Right kidney (tissue), 1 donor: ENCODE results near the gene GALNT12.
A peak's percentile ranks its signal among the peaks of the same experiment; 100 is the strongest.

Experiments
- DNase-seq: peaks from one replicate; pipeline ENCODE4 v3.0.0-alpha.2; 2016

Gene GALNT12

GRCh38 chr9:98801969-98802371 lies 5.5 kb upstream of the GALNT12 start:
- no peak for DNase-seq

GRCh38 chr9:98804083-98804482 lies 3.4 kb upstream of the GALNT12 start:
- DNase-seq, result no peak

DNA sequence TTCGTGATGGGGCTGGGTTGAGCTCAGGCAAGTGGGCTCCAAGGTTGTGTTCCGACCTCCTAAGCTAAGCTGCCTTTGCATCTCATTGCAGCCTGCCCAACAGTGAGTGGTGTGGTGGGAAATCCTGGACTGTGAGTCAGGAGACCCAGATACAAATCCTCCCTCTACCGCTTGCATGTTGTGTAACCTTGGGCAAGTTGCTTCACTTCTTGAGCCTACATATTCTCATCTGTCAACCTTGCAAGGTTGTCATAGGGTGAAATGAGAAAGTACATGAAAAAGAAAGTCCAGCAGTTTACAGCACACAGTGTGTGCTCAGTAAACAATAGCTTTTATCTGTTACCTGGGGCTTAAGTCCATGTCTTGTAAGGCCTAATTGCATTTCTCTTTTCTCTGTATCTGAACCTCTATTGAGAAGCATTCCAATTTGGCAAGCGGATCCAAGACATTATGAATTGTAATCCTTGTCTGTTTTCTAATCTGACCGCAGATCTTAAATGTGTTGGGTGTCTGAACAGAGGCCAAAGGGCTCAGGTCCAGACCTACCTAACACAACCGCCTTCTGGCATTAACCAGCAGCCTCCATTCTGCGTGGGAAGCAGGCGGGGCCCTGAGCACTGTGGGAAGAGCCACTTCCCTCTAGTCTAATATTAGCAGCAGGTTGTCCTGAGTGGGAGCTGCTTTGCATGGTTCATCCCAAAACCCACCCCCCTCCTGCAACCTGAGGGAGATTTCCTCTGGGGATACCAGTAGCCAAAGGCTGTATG lies 1.8 kb upstream of the GALNT12 start:
- DNase-seq, result no peak

GRCh38 chr9:98806394-98807035 lies 955 bp upstream of the GALNT12 start:
- DNase-seq, result no peak

GRCh38 chr9:98807814-98808195 lies 335 bp downstream of the GALNT12 start:
- DNase-seq, result peak; percentile 41

GRCh38 chr9:98808411-98808815 lies 943 bp downstream of the GALNT12 start:
- DNase-seq, result peak; percentile 34

DNA sequence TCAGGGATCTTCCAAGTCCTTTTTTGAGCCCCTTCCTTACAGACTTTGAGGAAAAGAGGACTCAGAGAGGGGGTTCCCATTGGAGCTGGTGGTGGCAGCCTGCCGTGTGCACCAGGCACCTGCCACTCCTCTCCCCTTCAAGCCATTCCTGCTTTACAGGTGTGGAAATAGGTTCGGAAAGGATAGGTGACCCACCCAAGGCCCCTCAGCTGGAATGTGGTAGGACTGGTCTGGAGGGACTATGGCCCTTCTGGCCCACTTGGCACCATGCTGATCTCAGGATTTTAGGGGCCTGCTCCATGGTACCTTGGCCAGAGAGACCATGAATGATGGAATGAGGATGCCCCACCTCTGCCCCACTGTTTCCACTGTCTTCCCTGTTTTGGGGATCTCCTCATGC lies 1.4 kb downstream of the GALNT12 start:
- no peak for DNase-seq

- no peak for DNase-seq
Observed at GRCh38 chr9:98809311-98810101, 2.0 kb downstream of the GALNT12 start.

DNA sequence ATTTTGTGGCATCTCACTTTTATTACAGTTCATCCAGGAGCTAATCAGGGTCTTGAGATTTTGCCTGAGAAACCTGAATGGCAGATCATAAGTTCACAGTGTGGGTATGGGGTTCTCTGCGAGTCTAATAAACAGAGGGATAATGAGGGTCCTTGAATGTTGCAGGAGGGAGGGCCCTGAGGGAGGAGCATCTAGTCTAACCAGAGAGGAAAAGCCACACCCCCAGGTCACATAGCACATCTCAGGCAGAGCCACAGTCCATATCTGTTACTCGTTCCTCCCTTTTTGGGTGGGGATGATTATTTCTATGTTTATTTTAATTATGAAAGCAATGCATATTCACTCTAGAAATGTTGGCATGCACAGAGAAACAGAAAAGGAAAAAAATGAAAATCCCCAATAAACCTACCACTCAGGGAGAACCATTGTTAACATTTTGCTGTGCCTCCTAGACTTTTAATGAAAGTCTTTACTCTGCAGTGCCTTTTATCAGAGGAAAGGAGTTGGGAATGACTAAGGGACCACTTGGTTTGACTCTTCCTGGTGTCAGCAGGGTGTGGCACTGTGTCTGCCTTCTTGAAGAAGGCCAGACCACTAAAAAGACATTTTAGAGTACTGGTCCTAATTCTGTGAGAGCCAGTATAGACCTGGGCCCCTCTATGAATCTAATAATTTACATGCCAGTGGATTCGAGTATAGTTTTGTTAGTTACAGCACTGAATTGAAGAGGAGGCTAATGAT lies 2.8 kb downstream of the GALNT12 start:
- DNase-seq, result no peak

DNA sequence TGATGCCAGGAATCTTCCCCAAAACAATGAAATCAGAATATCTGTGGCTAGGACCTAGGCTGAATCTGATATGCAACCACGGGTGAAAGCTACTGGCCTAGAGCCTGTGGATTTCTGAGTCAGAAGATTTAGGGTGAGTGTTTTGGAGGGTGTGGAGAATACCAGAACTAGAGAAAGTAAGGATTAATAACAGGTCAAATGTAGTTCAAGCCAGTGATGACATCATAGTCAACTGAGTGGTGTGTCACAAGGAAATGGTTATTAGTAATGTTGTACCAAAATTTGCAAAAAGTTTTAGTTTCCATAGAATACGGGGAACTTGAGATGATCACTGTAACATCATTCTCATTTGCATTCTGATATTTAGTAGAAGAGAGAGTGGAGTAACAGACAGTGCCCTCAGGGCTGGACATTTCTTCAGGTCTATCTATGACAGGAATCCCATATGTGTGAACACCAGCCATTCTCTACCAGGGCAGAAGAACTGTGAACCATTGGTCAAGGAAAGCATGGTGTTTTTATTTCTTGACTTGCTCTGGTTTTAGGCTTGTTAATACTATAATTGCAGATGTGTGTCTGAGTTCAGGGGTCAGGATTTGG lies 3.7 kb downstream of the GALNT12 start:
- no peak for DNase-seq

GRCh38 chr9:98815391-98815951 lies 8.0 kb downstream of the GALNT12 start:
- no peak for DNase-seq

DNA sequence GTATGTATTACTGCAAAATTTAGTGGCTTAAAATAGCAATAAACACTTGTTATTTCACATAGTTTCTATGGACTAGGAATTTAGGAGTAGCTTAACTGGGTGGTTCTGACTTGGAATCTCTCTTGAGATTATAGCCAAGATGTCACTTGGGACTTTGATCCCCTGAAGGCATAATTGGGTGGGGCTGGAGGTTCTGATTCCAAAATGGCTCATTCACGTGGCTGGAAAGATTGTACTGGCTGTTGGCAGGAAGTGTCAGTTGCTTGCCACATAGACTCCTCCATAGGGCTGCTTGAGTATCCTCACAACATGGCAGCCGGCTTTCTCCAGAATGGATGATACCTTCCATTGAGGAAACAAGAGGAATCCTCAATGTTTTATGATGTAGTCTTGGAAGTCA lies 11.3 kb downstream of the GALNT12 start:
- no peak for DNase-seq

- no peak for DNase-seq
Observed at GRCh38 chr9:98819231-98819630, 11.8 kb downstream of the GALNT12 start.

DNA sequence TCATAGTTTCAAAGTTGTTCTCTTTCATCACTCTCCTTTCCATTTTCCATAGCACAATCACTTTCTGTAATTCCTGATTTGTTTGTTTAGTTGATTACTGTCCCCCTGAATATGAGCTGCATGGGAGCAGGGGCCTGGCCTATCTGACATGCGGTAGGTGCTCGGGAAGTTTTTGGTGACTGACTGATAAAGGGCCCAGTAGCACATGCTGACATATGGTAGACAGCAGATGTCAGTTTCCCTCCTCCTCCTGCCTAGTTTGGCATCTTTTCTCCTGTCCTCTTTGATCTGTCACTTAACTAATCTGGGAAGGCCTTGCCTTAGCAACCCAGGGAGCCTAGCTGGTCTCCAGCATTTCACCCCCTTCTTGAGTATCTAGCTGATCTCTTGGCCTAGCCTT lies 14.4 kb downstream of the GALNT12 start:
- no peak for DNase-seq

DNA sequence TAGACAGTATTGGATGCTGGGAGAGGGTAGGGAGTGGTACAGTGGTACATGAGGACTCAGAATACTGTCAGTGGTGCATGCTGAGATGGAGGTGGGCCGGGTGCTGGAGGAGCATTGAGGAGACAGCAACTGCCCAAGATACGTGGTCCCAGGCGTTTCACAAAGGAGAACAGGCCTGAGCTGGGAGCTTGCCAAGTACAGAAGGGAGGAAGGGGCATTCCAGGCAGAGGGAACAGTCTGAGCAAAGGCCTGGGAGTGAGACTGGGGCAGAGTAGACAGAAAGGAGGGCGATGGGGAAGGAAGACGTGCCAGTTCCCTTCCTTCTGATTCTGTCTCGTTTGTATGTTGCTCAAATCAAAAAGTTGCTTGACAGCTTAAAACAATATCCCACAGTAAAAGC lies 15.2 kb downstream of the GALNT12 start:
- DNase-seq, result no peak

DNA sequence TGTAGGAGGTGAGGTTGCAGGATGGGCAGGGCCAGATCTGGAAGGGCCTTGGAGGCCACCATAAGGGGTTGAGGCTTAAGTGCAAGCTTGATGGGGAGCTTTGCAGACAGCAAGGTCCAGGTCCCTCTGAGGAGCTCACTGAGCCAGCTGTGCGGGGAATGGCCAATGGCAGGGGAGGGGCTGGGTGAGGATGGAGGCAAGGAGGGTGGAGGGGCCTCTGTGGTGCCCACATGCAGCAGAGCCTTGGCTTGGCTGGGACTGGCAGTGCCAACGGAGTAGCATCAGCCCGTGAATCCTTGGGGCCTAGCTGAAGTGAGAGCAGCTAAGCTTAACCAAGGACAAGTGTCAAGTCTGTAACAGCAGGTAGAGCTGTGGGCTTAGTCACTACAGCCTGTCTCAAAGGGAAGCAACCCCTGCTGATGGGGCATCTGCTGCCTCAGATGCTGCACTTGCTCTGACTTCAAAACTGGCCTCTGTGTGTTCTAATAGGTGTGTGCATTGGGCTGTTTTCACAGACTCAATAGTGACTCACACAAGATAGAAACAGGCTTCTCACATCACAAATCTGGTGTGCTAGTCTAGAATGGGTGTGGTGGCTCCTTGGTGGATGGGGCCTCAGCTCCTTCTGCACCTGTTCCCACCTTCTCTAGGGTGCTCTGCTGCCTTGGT lies 16.3 kb downstream of the GALNT12 start:
- no peak for DNase-seq

GRCh38 chr9:98825414-98825813 lies 17.9 kb downstream of the GALNT12 start:
- DNase-seq, result no peak

GRCh38 chr9:98826716-98827115 lies 19.2 kb downstream of the GALNT12 start:
- no peak for DNase-seq

GRCh38 chr9:98829766-98830165 lies 22.3 kb downstream of the GALNT12 start:
- DNase-seq, result no peak

DNA sequence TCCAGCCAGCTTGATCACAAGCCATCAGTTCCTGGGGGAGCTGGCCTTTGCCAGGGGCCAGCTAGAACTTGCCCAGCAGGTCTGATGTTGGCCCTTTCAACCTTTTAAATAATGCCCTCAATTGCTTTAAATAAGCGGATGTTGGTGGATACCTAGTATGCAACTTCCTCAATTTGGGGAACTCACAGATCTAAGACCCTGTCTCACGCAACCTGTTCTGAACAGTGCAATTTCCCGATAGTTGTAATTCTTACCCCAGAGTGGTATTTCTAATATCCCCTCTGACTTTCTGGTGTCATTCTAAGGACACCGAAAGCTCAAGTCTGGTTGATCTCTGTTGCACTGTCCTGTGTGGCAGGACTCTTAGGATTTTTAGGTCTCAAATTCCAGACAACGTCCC lies 23.1 kb downstream of the GALNT12 start:
- no peak for DNase-seq

GRCh38 chr9:98831696-98832095 lies 24.2 kb downstream of the GALNT12 start:
- DNase-seq, result peak; percentile 8

DNA sequence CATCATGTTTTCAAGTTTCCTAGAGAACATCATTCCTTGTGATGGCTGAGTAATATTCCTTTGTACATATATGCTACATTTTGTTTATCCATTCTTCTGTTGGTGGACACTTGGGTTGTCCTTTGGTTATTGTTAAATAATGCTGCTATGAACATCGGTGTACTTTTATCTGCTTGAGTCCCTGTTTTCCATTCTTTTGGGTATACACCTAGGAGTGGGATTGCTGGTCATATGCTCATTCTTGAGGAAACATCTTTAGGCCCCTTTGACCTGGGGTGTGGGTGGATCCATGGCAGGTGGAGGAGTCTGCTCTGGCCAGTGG lies 25.3 kb downstream of the GALNT12 start:
- no peak for DNase-seq
